GM04504 (cell line): ENCODE data around the gene SPESP1.
A peak's percentile ranks its signal among the peaks of the same experiment; 100 is the strongest.

ENCODE experiments used
- DNase-seq: peaks from one replicate; pipeline ENCODE4 v3.0.0-alpha.2; 2012; ENCODE audit warnings: low read depth

Gene SPESP1

GRCh38 chr15:68930268-68931022, at the start of gene SPESP1:
Gene SPESP1, plus strand, starts transcription at chr15:68930525. Its CDS starts 129 bp downstream, at chr15:68930654.
- peak; percentile 78 for DNase-seq

GRCh38 chr15:68885070-68885469, 45.3 kb upstream of the SPESP1 start:
- peak; percentile 2 for DNase-seq

GRCh38 chr15:68887120-68887519, 43.2 kb upstream of the SPESP1 start:
- no peak for DNase-seq

DNA sequence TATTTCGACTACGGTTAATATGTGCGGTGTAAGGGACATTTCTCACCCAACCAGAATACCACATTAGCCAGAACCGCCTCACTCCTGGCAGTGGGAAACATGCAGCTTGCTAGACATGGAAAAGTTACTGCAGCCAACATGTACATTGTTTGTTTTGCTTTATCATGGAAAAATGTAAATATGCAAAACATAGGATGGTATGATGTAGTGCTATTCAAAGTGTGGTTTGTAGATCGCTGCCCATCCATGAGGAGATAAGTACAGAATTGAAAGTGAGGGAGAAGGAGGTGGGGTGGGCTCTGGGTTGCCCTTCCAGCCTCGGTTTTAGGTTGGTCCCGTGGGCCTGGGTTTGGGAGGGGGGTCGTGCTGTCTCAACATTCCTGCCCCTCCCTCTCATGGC, 42.5 kb upstream of the SPESP1 start:
- no peak for DNase-seq

GRCh38 chr15:68888419-68888818, 41.9 kb upstream of the SPESP1 start:
- DNase-seq: no peak

DNA sequence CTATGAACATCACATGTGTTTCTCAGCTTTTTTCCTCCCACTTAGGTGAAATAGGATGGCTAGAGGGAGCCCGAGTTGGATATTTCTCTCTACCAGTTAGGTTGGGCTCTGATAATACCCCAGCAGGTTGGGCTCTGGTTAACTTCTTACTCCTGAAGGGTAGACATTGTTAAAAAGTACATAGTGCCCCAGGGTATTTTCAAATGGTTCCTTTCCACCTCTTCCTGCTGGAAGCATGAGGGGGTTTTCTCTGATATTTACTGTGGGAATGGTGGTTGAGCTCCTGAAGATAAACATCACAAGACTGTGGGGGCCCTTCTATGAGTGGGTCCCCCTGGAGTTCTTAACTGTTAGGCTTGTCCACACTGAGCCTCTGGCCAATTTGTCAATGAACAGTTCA, 36.1 kb upstream of the SPESP1 start:
- DNase-seq: no peak

DNA sequence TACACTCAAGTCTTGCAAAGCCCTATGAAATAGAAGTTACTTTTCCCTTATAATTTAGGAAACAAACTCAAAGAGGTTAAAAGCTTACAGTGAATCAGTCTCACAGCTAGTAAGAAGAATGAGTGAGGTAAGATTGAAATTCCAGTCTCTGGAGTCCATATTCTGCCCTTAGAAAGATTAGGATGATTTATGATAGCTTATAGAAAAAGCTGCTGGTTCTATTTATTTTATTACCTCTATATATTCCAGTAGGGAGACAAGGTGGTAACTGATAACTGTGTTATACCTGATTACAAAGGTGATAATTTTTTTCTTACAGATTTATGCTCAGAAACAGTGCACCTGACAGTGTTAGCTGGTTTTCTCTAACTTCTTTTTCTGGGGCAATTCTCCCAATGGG, 34.1 kb upstream of the SPESP1 start:
- DNase-seq: no peak

DNA sequence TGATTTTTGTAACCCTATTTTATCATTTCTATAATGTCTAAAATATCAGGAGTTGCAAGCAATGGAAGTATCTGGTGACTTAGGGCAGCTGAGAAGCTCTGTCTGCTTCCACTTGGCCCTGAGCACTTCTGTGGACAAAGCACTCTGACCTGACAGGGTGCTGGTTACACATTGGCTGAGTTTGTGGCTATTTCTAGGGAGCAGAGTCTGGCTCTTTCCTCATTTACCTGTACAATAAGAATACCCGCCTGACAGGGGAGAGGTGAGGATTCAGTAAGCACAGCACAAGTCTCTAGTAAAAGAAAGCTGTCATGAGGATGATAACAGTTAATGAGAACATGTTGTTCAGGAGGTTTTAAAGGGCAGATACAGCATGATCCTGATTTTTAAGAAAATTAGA, 33.3 kb upstream of the SPESP1 start:
- no peak for DNase-seq

DNA sequence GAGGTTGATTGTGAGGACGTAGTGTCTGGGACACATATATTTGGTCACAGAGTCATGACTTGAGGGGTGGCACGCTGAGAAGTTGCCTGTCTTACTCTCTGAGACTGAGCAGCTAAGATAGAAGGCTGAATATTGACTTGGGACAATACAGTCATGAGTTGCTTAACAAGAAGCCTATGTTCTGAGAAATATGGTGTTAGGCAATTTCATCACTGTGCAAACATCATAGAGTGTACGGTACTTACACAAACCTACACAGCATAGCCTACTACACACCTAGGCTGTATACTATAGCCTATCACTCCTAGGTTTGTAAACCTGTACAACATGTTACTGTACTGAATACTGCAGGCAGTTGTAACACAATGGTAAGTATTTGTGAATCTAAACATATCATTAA, 30.3 kb upstream of the SPESP1 start:
- DNase-seq: no peak

- DNase-seq: no peak
Observed at GRCh38 chr15:68907396-68907923, 22.9 kb upstream of the SPESP1 start.

GRCh38 chr15:68909601-68910100, 20.7 kb upstream of the SPESP1 start:
- DNase-seq: no peak

DNA sequence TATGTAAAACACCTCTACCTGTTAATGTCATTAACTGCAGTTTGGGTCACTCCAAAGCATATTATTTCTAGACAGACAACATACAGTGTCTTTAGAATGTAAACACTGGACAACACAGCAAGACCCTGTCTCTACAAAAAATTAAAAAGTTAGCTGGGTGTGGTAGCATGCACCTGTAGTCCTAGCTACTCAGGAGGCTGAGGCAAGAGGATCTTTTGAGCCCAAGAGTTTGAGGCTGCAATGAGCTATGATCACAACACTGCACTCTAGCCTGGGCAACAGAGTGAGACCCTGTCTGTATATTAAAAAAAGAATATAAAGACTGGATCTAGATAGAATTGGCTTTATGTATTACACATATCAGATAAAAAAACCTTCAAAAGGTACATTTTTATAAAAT, 20.0 kb upstream of the SPESP1 start:
- no peak for DNase-seq

GRCh38 chr15:68910816-68911215, 19.5 kb upstream of the SPESP1 start:
- DNase-seq: no peak

DNA sequence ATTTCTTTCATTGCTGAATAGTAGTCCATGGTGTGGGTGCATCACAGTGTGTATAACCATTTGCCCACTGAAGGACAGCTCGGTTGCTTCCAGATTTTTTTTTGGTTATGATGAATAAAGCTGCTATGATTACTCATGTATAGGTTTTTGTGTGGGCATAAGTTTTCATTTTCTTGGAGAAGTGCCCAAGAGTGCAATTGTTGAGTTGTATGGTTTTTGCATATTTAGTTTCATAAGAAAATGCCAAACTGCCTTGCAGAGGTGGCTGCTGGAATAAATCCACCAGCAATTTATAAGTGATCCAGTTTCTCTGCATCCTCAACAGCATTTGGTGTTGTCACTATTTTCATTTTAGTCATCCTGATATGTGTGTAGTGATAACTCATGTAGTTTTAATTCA, 8.4 kb upstream of the SPESP1 start:
- DNase-seq: no peak

GRCh38 chr15:68924866-68925560, 5.3 kb upstream of the SPESP1 start:
- DNase-seq: peak; percentile 45

DNA sequence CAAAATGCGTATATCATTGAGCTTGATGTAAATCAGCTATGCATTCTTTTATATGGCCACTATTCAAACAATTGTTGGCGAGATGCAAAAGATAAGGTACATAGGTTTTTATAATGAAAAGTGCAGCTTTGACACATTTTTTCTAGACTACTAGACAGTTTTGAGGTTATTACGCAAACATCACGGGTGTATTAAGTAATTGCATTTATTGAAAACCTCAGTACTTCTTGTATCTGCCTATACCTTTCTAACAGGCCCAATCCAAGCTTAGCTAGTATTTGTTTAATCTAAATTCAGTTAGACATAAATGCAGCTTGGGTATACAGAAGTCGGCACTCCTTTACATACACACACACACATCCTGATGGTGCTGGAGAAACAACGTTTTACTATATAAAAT, 2.7 kb downstream of the SPESP1 start:
- no peak for DNase-seq

DNA sequence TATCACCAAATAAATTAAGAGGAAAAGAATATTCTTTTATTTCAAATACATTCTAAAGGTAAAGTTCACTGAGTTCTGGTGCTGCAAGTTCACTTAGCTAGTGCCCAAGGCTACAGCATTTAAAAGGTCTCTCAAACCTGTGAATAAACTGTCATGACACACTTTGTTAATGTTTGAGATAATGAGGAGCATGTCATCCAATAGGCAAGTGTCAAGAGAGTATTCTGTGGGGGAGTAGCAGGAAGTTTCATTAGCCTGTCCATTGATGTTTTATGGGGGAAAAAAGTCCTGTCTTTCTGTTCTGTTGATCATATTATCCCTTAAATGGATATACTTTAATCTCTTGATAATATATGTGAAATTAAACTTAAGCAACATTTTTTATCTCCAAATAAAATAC, 4.0 kb downstream of the SPESP1 start:
- no peak for DNase-seq

DNA sequence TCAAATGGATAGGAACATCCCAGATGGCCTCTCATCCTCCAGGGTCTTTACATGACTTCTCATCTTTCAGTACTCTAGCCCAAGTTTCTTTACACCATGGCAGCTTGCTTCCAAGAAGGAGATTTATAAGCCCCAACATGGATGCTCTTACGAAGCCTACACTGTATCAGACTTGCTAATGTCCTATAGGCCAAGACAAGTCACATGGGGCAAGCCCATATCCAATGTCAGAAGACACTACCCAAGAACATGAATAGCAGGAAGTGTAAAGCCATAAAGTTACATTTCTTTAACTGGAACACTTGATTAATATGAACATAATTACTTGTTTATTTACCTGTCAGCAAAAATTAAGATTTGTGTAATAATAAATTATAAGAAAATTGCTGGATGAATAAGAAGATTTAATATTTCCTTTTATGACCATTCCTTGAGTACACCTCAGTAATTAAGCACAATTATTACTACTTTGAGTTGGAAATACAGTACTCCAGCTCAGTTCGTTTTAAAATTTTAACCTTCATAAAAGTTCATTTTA, 5.1 kb downstream of the SPESP1 start:
- no peak for DNase-seq

DNA sequence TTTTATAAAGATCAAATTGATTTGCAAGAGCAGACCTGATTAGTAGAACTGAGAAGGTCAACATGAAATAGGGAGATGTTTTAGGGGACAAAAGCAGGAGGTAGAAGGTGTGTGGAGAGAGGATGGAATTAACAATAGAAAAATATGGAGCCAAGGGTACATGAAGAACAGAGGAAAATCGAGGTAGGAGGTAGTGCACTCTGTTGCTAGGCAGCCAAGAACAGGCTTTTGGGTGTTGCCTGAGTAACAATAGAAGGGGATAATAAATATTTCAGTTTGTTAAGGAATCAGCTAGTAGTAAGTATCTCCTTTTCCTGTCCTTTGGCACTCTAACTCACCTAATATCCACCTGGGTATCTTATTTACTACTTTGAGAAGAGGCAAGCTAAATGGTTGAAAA, 9.2 kb downstream of the SPESP1 start:
- no peak for DNase-seq

GRCh38 chr15:68951813-68952212, 21.5 kb downstream of the SPESP1 start:
- no peak for DNase-seq

- no peak for DNase-seq
Observed at GRCh38 chr15:68957696-68958095, 27.4 kb downstream of the SPESP1 start.

GRCh38 chr15:68958597-68958996, 28.3 kb downstream of the SPESP1 start:
- no peak for DNase-seq

- DNase-seq: no peak
Observed at GRCh38 chr15:68962465-68962864, 32.1 kb downstream of the SPESP1 start.
